ENCODE results near the gene NUMB. TPM values are rescaled to one million over a fixed set of nuclear protein-coding genes. Genes with fewer than 3 reads are reported as not detected.
"Not testable (repeated sequence)": the region's sequence is repeated elsewhere in the genome, so short reads cannot be mapped to it uniquely, and the experiment has no call there.

NUMB gene
- total RNA-seq, 4 donors from 2014 or later: 43.1 to 83.4 (median 50.2) TPM

GRCh38 chr14:73428353-73428824 is 30.0 kb downstream of the NUMB start:
- Histone ChIP-seq H3K4me1 (peaks cover 13% of the 10 kb centered on the region), H3K27ac (no peak overlapping the region), H3K9me3 (no peaks in the 10 kb centered on the region), H3K27me3 (no peaks in the 10 kb centered on the region), H3K36me3 (peaks cover 3% of the 10 kb centered on the region), H3K4me3 (no peak overlapping the region)
- DNase-seq (ENCODE audit: low spot score in 2 of 2): no peak
- WGBS: 60% methylated on average over 5 of the region's 5 CpGs
- no peak for TF ChIP-seq POLR2AphosphoS5 (IDR thresholded peaks at IDR 0.05)
- TF ChIP-seq CTCF (IDR thresholded peaks at IDR 0.05): no peak
- TF ChIP-seq POLR2A (IDR thresholded peaks at IDR 0.05): no peak
- TF ChIP-seq EP300 (IDR thresholded peaks at IDR 0.05): no peak

- no peak for TF ChIP-seq EP300 (IDR thresholded peaks at IDR 0.05)
- TF ChIP-seq POLR2AphosphoS5 (IDR thresholded peaks at IDR 0.05): no peak
- TF ChIP-seq POLR2A (IDR thresholded peaks at IDR 0.05): no peak
- no peak for TF ChIP-seq CTCF (IDR thresholded peaks at IDR 0.05)
- DNase-seq (ENCODE audit: low spot score in 2 of 2): no peak
- peaks cover 3% of the 10 kb centered on the region for H3K36me3 ChIP-seq
- H3K9me3 ChIP-seq: no peaks in the 10 kb centered on the region
- 86% methylated on average over 4 of the region's 4 CpGs for whole genome bisulfite sequencing
- H3K27ac ChIP-seq: no peak overlapping the region
- H3K4me1 ChIP-seq: peaks cover 13% of the 10 kb centered on the region
- no peaks in the 10 kb centered on the region for H3K27me3 ChIP-seq
- no peak overlapping the region for H3K4me3 ChIP-seq
Measured at GRCh38 chr14:73427516-73428264, 30.7 kb downstream of the NUMB start.

- 80% methylated on average over 5 of the region's 5 CpGs for WGBS
- TF ChIP-seq POLR2A (IDR thresholded peaks at IDR 0.05) (no peak), EP300 (IDR thresholded peaks at IDR 0.05) (no peak), CTCF (IDR thresholded peaks at IDR 0.05) (no peak), POLR2AphosphoS5 (IDR thresholded peaks at IDR 0.05) (no peak)
- Histone ChIP-seq H3K4me1 (peaks cover 13% of the 10 kb centered on the region), H3K9me3 (no peaks in the 10 kb centered on the region), H3K4me3 (no peak overlapping the region), H3K27ac (no peak overlapping the region), H3K27me3 (no peaks in the 10 kb centered on the region), H3K36me3 (peaks cover 3% of the 10 kb centered on the region)
- no peak for DNase-seq (ENCODE audit: low spot score in 2 of 2)
Measured at GRCh38 chr14:73426877-73427276, 31.5 kb downstream of the NUMB start.

- no peaks in the 10 kb centered on the region for H3K27me3 ChIP-seq
- H3K36me3 ChIP-seq: peaks cover 8% of the 10 kb centered on the region
- H3K4me1 ChIP-seq: peaks cover 13% of the 10 kb centered on the region
- no peaks in the 10 kb centered on the region for H3K9me3 ChIP-seq
- DNase-seq (ENCODE audit: low spot score in 2 of 2): no peak
- H3K4me3 ChIP-seq: no peak overlapping the region
- 56% methylated on average over 3 of the region's 3 CpGs for WGBS
- no peak overlapping the region for H3K27ac ChIP-seq
- TF ChIP-seq CTCF (IDR thresholded peaks at IDR 0.05) (no peak), POLR2AphosphoS5 (IDR thresholded peaks at IDR 0.05) (no peak), EP300 (IDR thresholded peaks at IDR 0.05) (no peak), POLR2A (IDR thresholded peaks at IDR 0.05) (no peak)
Measured at GRCh38 chr14:73424453-73424852, 33.9 kb downstream of the NUMB start.

GRCh38 chr14:73423092-73423491 is 35.3 kb downstream of the NUMB start:
- peaks cover 13% of the 10 kb centered on the region for H3K4me1 ChIP-seq
- not testable (repeated sequence) for H3K27ac ChIP-seq; DNase-seq (ENCODE audit: low spot score in 2 of 2); H3K27me3 ChIP-seq; H3K36me3 ChIP-seq; H3K4me3 ChIP-seq; H3K9me3 ChIP-seq
- WGBS: 95% methylated on average over 6 of the region's 6 CpGs

All from suprapubic skin (tissue), 4 donors.